ENCODE measurements around the gene LPIN2.

DNA sequence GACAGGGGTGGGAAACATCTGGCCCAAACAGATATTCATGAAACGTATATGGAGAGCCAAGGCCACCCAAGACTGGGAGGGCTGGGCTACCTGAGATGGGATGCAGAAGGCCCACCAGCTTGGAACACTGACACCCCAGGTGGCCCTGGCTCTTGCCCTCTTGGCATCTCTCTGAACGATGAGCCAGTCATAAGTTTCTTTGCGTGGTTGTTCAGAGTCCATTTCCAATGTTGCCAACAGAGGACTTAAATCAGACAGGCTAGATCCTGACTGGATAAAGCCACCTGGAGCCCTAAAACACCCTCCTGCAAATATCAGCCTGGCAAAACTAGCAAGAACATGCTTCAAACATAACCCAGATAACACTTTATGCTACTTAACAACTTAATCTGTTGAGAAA, 42.6 kb downstream of the LPIN2 start:
- TF ChIP-seq ZNF543 (CRISPR knock-in tag; IDR thresholded peaks at IDR 0.05) = no peak; the same call in 1 of the 2 replicates
- no peak for TF ChIP-seq SUZ12 (IDR thresholded peaks at IDR 0.05; ENCODE audit: low read depth, low read length)

Data from HepG2 (cell line).